Fibroblast of pulmonary artery (primary cell): ENCODE data around the gene RANBP3.
A peak's percentile ranks its signal among the peaks of the same experiment; 100 is the strongest.

Experiments used
- DNase-seq: peaks from one replicate; pipeline ENCODE4 v3.0.0-alpha.2; 2010; ENCODE audit warnings: low read depth
- H3K4me3 ChIP-seq: replicated peaks from 2 replicates; pipeline ENCODE4 v1.5.1; 2011; ENCODE audit warnings: low read depth, mild to moderate bottlenecking, control low read depth, low read length, moderate library complexity
- TF ChIP-seq, protein P1 (sequence below): IDR thresholded peaks from 2 replicates; pipeline ENCODE4 v1.5.1; 2011; ENCODE audit warnings: mild to moderate bottlenecking, control low read depth, low read length, inconsistent platforms; ENCODE audit errors: missing control alignments

The RANBP3 gene

DNA sequence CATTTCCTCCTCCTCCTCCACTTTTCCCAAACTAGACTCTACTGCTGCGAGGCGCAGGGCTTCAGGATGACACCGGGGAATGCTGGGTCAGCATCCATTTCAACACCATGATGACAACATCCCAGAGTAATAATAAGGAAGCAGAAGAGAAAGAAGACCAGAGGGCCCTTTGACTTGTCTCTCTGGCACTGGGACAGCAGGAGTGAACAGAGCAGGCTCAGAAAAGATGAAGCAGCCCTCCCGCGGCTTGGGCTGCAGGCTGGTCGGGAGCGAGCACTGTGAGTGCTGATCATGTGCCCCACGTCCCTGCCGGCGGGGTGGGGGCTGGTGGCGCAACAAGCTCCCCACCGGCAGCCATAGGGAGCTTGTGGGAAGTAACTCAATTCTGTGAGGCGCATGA is 30.5 kb downstream of the RANBP3 start:
- peak; percentile 84 for DNase-seq
- TF ChIP-seq, protein P1, sequence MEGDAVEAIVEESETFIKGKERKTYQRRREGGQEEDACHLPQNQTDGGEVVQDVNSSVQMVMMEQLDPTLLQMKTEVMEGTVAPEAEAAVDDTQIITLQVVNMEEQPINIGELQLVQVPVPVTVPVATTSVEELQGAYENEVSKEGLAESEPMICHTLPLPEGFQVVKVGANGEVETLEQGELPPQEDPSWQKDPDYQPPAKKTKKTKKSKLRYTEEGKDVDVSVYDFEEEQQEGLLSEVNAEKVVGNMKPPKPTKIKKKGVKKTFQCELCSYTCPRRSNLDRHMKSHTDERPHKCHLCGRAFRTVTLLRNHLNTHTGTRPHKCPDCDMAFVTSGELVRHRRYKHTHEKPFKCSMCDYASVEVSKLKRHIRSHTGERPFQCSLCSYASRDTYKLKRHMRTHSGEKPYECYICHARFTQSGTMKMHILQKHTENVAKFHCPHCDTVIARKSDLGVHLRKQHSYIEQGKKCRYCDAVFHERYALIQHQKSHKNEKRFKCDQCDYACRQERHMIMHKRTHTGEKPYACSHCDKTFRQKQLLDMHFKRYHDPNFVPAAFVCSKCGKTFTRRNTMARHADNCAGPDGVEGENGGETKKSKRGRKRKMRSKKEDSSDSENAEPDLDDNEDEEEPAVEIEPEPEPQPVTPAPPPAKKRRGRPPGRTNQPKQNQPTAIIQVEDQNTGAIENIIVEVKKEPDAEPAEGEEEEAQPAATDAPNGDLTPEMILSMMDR, result no peak
- H3K4me3 ChIP-seq, result peak overlapping the region; percentile 14

DNA sequence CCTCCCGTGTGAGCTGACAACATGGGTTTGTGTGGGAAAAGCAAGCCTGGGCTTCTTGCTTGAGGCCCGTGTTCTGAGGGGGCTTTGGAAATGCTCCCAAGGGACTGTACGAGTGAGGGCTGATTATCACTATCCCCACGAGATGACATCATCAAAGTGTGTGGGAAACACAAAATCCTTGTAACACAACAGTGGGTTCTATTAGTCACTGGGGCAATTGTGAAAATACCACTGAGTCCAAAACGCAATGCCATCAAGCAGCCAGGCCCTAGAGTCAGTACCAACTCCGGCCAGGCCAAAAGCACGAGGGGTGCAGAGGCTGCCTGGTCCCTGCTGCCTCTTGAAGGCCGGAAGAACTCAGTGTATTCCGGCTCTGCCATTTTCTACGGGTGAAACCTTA is 34.3 kb downstream of the RANBP3 start:
- no peak overlapping the region for H3K4me3 ChIP-seq
- DNase-seq, result peak; percentile 71
- TF ChIP-seq, protein P1, result no peak

DNA sequence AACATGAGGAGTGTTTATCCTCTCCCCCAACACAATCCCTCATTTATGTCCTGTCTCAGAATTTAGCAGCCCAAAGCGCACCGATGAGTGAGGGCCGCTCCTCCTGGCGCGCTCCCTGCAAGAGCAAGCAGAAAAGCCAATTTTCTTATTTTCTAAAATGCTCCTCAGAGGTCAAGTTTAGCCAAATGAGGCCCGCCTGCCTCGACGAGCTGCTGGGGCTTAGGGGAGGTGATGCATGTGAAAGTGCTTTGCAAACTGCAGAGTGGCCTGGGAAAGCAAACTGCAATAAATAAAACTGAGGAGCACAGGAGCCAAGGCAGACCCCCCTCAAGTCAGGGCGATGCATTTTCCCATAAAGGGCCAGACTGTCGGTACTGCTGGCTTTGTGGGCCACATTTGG is 34.9 kb downstream of the RANBP3 start:
- no peak for DNase-seq
- H3K4me3 ChIP-seq, result no peak overlapping the region
- TF ChIP-seq, protein P1, result no peak

DNA sequence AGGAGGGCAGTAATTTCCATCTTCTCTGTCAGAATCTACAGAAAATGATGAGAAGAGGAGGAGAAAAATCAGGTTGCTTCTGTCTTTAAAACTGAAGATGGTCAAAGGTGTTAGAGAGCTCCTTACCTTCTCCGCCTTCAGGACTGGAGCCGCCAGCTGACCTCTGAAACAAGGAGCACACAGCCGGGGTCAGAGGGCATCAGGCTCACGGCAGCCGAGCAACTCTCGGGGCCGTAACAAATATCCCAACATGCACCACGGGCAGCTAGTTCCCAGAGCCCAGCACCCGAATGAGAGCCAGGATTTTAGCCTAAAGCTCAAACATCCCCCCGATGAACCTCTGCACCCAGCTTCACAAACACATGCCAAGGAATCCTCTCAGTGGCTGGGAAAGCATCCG is 36.3 kb downstream of the RANBP3 start:
- no peak overlapping the region for H3K4me3 ChIP-seq
- TF ChIP-seq, protein P1, result no peak
- no peak for DNase-seq

DNA sequence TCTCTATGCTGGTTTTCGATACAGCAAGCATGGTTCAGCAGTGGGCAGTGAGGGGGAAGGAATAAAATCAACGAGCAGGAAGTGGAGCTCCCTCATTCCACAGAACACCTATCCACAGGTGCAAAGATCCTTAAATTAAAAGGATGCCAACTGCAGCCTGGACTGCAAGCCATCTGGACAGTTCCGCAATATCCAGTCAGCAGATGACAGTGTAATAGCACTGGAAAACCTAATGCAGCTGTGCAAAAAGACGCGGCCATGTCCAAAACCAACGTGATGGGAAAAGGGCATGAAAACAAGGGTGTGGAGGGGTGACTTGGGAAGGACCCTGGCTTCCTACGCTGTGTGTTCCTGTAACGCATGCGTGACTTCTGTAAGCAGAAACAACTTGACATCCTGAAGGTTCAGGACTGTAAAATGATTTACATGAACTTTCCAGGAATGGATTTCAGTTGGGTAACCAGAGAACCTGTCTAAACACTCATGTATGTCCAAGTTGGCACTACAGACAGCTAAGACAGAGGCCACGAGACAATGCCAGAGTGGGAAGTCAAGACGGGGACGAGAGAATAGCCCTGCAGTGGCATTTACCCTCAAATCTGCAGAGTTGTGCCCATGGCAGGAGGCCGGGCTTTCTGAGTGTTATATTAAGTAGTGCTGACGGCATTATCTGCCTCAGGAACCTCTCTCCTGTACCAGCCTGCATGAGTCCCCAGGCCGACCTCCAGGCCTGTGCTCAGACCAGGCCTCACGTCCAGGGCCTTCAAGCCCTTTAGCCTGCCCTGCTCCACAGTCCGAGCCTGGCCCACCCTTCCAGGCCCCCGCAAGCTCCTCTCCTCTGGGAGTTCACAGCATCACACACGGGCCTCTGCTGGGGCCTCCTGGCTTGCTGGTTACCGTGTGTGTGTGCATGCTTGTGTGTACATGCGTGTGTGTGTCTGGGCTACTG is 37.4 kb downstream of the RANBP3 start:
- TF ChIP-seq, protein P1, result no peak
- no peak overlapping the region for H3K4me3 ChIP-seq
- no peak for DNase-seq

DNA sequence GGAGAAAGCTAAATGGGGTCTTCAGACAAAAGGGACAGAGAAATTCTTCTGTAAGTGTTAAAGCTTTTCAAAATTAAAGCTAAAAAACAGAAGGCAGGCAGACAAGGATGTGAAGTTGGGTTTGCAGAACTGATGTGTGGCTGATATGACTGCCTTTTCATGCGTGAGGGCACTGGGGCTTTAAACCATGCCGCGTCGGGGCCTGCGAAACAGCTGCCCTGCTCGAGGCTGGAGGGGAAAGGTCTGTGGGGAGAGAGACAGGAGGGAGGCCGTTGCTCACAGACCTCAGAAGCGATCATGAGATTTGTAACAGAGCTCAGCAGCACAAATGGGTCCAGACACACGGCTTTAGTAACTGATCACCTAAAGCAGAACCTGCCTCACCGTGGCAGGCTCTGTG is 40.4 kb downstream of the RANBP3 start:
- TF ChIP-seq, protein P1, result no peak
- no peak for DNase-seq
- no peak overlapping the region for H3K4me3 ChIP-seq

DNA sequence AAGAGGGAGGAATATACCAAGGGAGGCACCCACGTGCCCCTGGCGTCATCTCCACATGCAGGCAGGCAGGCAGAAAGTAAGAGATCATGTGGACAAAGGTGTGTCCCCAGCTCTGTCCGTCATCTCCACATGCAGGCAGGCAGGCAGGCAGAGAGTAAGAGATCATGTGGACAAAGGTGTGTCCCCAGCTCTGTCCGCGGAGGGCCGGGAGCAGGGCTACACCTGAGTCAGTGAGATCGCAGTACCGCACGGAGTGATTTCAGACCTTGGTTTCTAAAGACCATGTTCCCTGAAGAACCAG is 41.7 kb downstream of the RANBP3 start:
- H3K4me3 ChIP-seq, result no peak overlapping the region
- no peak for DNase-seq
- TF ChIP-seq, protein P1, result no peak
